Superior temporal gyrus (tissue), 1 donor: ENCODE results near the gene ZNF256.

Experiments
- DNase-seq: peaks from one replicate; pipeline ENCODE4 v3.0.0-alpha.2; 2016; ENCODE audit errors: extremely low spot score

Gene ZNF256

DNA sequence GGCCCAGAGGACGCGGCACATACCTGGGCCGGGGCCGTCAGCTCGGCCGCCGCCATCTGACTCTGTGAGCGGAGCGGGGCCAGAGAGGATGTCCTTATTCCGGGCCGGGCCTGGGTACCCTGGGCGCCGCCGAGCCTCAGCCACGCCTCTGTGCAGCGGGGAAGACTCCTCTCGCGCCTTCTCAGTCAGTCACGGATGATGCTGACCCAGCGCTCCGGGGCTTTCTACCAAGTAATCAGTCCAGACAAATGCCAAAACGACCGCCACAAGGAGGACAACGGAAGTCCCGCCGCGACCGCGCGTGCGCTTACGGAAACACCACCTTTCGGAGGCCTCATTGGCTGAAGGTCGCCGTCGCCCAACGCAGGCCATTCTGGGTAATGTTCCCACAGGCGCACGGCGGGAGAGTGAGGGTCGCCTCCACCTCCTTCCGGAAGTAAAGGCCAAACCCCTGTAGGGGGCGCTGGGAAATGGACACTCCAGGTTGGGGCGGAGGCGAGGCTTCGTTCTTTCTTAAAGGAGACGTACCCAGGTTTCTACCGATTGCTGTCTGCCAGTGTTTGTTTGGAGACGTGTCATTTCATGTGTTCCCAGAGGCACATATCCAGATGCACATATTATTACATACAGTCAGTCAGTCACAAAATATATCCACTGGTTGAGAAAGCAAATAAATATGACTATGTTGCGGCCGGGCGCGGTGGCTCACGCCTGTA is at the start of gene ZNF256:
Gene ZNF256, minus strand, starts transcription at position 288 of the 716 bp plus-strand sequence. Its CDS starts 232 bp downstream, at position 56.
- DNase-seq = peak; percentile 94

DNA sequence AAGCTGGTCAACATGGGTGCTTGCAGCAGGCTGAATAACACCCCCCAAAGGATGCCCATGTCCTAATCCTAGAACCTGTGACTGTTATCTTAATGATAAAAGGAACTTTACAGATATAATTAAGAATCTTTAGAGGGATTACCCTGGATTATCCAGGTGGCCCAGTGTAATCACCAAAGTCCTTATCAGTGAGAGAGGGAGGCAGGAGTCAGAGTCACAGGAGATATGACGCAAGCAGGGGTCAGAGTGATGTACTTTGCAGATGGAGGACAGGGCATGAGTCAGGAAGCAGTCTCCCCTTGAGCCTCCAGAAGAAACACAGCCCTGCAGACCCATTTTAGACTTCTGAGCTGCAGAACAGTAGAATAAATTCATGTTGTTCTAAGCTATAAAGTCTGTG is 45.3 kb upstream of the ZNF256 start:
- DNase-seq = no peak

DNA sequence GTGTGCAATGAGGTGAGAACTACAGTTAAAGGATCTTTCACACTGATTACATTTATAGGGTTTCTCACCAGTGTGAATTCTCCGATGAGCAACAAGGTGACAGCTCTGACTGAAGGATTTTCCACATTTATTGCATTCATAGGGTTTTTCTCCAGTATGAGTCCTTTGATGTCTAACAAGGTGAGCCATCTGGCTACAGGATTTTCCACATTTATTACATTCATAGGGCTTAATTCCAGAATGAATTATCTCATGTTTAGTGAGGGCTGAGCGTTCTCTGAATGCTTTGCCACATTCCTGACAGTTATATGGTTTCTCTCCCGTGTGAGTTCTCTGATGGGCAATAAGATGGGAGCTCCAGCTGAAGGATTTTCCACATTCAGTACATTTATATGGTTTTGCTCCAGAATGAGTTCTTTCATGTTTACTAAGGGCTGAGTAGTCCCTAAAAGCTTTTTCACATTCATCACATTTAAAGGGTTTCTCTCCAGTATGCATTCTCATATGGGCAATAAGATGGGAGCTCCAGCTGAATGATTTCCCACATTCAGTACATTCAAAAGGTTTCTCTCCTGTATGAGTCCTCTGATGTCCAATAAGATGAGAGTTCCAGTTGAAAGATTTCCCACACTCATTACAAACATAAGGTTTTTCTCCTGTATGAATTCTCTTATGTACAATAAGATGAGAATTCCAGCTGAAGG is 31.2 kb upstream of the ZNF256 start:
- DNase-seq = no peak

DNA sequence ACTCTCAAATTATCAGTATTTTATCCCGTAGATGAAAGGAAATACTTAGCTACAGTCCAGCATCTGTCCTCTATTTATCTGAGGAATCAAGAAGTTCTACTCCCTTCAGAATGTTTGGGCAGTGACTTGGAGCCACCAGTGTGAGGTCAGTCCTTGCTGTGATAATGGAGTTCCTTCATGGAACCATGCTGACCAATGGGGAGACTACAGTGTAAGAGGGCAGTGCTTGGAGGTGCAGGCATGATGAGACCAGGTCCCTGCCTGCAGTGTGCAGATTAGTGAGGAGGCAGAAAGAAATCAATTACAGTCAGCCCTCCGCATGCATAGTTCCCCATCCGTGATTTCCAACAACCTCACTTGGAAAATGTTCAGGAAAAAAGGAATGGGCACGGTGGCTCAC is 26.9 kb upstream of the ZNF256 start, which contains the start of gene C19orf18:
Gene C19orf18, minus strand, starts transcription at position 101 of the 400 bp plus-strand sequence. CDS start 102 bp downstream, outside the sequence.
- no peak for DNase-seq

DNA sequence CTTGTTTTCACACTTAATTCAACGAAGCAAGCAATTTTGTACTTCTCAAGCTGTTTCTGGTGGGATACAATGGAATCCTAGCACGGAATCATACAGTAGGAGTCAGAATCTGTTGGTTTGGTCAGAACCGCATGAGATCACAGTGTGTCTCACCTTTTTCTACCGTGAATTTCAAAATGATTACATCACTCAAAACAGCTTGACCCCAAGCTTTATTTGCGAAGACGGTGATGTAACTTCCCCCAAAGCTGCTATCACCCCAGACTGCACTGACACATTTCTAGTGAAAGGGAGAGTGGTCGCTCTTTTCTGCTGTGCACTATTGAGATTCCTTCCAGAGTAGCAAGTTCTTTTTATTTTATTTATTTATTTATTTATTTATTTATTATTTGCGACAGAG is 17.3 kb upstream of the ZNF256 start:
- no peak for DNase-seq

DNA sequence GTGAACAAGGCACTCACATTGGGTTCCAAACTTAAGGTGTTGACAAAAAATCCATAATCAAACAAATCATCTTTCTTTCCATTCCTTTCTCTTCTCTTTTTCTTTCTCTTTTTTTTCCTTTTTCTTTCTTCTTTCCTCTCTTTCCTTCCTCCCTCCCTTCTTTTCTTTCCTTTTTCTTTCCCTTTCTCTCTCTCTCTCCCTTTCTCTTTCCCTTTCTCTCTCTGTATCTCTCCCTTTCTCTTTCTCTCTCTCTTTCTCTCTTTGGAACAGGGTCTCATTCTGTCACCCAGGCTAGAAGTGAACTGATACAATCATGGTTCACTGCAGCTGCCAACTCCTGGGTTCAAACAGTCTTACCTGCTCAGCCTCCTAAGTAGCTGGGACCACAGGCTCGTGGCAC is 14.3 kb upstream of the ZNF256 start:
- no peak for DNase-seq

DNA sequence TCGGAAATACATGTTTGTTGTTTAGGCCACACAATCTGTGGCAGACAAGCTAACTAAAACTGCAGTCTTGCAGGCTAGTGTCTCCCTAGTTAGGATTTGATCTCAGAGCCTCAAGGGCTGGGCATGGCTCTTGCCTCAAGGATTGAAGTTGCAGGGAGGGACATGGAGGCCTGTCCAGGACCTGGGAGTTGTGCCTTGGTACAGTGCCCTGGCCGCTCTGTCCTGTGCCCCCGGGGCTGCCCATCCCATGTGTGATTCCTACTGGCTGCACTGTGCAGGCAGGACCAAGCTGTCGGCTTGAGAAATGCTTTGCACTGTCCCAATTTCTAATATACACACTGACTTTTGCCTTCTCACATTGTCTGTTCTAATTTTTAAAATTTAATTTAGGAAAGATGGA is 7.5 kb upstream of the ZNF256 start:
- no peak for DNase-seq

DNA sequence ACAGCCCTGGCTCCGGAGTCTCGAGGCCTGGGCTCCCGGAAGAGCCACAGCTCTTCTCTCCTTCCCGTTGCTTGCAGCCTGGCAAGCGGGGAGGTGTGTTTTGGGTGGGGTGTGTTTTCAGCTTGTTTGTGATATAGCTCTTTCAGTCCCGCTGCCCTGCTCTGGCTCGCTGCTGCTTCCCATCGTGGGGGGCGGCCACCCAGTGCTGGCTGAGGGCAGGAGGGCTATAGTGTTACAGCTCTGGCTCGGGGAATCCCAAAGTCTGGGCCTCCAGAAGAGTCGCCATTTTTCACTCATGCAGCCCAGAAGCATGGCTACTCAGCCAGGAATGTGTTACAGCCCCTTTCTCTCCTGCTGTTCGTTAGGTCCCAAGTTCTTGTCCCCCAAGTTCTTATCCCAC is 2.2 kb upstream of the ZNF256 start:
- no peak for DNase-seq

DNA sequence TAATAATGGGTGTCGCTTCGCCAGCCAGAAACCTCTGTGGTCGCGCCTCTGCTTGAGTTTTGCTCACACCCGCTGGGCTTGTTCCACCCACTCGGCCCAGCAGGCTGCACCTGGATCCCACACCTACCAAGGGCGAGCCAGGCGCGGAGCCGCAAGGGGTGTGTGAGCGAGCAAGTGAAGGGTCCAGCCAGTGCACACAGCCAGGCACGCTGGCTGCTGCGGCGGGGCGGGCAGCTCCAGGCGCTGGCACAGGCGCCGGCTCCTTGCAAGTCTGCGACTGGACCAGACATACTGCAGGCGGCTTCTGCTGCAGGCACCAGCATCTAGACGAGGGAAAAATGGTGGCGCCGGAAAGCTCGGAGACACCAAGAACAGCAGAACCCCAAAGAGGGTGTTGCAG is 1.8 kb upstream of the ZNF256 start:
- no peak for DNase-seq

DNA sequence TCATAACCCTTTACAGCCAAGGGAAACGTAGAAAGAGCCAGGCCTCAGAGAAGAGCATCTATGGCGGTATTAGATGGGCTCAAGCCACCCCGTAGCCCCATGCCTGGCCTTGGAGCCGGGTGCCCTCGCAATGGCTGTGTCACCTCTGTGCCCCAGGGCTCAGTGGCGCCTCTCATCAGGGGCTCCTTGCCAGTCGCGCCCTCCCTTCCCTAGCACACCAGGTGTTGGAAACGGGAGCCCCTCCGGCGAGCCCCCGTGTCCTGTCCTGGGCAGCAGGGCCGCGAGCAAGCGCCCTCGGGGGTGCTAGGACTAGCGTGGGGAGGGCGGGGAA is 453 bp downstream of the ZNF256 start:
- no peak for DNase-seq

DNA sequence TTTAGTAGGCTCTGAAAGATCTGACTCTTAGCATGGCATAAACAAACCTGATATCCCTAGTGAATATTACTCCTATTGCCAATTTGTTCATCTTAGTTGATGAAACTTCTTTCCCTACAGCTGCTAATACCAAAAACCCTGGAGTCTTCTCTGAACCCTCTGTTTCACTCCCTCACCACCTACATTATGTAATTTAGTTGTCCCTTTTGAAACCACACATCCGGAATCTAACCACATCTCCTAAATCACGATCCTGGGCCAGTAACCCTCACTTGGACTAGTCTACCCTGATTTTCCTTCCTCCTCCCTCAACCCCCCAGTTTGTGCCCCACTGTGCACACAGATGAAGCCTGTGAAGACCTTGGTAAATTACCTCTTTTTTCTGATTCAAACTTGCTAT is 1.2 kb downstream of the ZNF256 start:
- DNase-seq = no peak

DNA sequence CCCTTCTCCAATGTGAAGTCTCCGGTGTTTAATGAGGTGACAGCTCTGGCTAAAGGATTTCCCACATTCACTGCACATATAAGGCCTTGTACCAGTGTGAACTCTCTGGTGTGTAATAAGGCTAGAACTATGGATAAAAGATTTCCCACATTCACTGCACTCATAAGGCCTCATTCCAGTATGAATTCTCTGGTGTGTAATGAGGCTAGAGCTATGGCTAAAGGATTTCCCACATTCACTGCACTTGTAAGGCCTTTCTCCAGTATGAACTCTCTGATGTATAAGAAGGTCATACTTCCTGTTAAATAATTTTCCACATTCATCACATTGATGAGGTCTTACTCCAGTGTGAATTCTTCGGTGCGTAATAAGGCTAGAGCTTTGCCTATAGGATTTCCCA is 5.9 kb downstream of the ZNF256 start:
- no peak for DNase-seq

DNA sequence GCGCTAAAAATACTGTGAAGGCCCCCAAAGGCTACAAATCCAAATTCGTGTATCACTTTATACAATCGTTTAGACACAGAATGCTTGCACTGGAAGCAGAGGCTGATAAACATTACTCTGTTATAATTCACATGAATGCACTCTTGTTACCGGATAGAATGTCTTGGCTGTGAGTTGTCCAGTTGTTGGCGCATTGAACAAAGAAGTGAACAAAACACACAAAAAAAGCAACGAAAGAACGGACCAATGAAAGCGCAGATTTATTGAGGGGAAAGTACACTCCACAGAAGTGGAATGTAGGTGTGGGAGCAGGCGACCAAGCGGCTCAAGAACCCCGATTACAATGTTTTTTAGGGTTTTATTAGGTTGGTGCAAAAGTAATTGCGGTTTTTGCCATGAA is 11.8 kb downstream of the ZNF256 start:
- peak; percentile 73 for DNase-seq

DNA sequence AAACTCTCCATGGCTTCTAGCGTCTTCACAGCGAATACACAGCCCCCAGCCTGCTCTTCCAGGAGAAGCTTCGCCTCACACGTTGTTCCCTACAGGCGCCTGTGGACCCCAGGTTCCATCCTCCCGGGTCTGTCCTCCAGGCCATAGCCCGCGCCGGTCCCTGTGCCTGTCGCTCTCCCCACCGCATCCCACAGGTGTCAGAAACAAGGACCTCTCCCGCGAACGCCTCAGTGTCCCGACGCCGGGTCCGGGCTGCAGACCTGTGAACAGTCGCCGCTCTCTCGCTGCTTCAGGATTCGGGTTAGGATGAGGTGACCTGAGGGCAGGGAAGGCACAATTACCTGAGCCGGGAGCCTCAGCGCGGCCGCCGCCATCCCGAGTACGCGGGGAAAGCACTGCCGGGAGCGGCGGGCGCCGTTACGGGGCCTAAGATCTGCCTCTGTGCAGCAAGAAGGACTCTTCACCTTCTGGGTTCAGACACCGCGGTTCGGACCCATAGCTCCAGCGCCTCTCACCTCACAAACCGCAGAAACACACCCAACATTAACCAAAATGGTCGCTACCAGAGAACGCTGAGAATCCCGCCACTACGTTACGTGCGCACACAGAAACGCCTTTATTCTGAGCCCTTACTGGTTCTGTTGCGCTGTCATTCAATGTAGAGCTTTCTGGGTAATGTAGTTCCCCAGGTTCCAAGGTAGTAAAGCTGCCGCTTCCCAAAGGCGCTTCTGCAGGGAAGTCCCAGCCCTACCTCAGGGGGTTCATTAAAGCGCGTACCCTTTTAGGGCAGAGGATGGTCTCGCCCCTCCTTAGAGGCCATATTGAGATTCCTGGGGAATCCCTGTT is 12.5 kb downstream of the ZNF256 start, which contains the start of gene ZNF418:
Gene ZNF418, minus strand, starts transcription at position 583 of the 846 bp plus-strand sequence. CDS start 1,580 bp downstream, outside the sequence.
- peak; percentile 98 for DNase-seq

DNA sequence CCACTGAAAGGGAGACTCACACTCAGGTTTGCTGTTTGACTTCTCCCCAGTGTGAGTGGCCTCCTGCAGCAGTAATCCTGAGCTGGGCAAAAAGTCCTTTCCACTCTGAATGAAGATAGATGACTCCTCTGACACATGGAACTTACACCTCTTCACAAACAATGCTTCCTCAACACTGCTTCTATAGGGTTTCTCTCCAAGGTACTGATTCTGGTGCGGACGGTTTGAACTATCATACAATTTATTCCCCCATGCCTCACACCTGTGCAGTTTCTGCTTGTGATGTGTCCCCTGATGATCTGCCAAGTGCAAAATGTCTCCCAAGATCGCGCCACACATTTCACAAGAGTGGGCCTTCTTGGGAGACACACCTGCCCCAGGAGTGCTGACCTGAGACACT is 19.9 kb downstream of the ZNF256 start:
- no peak for DNase-seq

DNA sequence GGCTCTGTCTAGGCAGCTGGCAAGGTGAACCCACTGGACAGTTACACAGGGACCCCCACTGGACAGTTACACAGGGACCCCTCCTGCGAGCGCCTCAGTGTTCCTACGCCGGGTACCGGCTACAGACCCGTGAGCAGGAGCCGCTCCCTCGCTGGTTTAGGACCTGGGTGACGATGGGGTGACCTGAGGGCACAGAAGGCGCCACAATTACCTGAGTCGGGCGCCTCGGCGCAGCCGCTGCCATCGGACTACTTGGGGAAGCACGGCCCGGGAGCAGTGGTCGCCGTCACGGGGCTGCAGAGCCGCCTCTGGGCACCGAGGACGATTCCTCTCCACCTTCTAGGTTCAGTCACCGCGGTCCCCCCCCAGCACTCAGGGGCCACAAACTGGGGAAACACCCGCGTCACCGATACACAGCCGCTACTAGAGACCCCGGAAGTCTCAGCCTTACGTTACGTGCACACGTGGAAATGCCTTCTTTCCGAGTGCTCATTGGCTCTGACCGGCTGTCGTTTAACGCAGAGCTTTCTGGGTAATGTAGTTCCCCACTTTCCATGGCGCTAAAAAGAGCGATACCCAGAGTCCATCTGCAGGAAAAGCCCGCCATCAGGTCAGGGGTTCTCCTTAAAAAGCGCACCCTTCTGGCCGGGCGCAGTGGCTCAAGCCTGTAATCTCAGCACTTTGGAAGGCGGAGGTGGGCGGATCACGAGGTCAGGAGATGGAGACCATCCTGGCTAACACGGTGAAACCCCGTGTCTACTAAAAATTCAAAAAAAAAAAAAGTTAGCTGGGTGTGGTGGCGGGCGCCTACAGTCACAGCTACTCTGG is 31.1 kb downstream of the ZNF256 start, which contains the start of gene ZNF417:
Gene ZNF417, minus strand, starts transcription at position 425 of the 828 bp plus-strand sequence. Its CDS starts 181 bp downstream, at position 244.
- DNase-seq = peak; percentile 98

DNA sequence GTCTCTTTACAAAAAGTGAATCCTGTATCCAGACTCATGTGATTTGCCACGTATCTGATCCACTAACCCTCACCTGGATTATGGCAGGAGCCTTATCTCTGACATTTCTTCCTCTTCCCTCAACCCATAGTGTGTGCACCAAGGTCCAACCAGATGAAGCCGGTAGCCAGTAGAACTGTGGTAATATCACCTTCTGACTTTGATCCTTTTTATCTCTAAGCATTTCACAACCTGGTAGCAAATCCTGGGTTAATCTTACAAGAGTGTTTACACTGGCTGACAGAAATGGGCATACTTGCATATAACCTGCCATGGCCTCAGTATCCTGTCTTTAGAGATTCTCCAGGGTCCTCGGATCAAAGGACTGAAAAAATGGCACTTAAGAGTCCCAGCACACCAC is 33.0 kb downstream of the ZNF256 start:
- DNase-seq = no peak

DNA sequence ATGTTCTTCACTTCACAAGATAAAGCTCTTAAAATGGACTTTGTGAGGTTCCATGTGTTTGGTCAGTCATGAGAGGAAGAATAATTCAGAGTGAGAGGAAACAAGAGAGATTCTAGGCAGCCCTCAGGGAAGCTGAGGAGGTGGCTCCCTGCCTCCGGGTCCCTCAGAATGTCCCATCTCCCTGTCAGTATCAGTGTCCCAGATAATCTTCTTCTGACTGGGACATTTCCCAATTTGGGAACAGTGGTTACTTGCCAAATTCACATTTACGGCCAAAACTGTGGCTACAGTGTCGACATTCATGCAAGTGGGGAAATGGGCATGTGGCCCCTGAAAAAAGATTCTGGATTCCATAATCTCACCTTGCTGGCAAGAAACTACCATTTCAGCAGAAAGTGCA is 40.1 kb downstream of the ZNF256 start:
- no peak for DNase-seq

DNA sequence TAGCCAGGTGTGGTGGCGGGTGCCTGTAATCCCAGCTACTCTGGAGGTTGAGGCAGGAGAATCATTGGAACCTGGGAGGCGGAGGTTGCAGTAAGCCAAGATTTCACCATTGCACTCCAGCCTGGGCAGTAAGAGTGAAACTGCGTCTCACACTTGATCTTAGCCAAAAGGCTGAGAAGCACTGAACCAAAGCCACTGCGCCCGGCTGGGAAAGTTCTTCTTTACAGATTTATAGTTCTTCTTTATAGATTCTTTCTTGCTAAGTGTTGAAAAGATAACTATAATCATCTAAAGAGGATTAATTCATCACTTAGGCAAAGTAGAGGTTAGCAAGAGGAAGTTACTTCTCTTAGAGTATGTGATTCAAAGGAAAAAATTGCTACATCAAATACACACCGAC is 42.2 kb downstream of the ZNF256 start:
- DNase-seq = no peak

DNA sequence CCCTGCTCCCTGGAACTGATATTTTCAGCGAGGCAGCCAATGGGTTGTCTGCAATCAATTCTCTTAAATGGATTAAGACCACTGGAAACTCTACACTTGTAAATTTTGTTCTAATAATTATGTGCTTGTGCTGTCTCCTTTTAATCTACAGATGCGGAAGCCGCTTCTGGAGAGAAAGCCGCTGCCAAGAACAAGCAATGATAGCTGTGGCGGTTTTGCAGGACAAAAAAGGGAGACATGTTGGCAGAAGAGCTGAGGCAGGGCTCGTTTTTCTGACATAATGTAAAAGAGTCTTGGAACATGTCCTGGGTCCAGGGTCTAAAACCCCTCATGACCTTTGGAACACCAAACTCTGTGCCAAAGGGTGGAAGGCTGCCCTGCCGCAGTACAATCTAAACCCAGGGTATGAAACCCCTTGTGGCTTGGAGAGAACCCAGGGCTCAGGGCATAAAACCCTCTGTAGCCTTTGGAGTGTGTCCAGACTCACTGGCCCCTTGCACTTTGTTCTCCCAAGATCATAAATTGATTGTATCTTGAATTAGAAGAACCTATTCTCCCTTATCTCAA is 43.8 kb downstream of the ZNF256 start:
- no peak for DNase-seq

DNA sequence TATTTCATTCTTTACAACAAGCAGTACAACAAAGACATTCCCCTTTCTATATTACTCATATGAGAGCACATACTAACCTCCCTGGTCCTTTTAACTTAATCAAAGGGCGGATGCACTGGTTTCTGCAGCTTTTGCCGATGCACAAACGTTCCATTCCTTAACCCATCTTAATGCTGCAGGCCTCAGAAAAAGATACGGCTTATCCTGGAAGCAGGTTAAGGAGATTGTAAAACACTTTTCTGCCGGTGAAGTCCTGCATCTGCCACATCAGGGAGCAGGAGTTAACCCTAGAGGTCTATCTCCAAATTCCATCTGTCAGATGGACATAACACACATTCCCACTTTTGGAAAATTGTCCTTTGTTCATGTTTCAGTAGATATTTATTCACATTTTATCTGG is 47.2 kb downstream of the ZNF256 start:
- DNase-seq = no peak
